SKM-1 treated with dmso at 0.1 percent for 144 hours (cell line): ENCODE data around the gene KCTD8.
"Not testable (repeated sequence)": the region's sequence is repeated elsewhere in the genome, so short reads cannot be mapped to it uniquely, and the experiment has no call there.

Experiments used
- DNase-seq: peaks from one replicate; lab custom pipeline; 2025; ENCODE audit not compliant: unreplicated experiment; lab: John Stamatoyannopoulos, UW

KCTD8 gene

DNA sequence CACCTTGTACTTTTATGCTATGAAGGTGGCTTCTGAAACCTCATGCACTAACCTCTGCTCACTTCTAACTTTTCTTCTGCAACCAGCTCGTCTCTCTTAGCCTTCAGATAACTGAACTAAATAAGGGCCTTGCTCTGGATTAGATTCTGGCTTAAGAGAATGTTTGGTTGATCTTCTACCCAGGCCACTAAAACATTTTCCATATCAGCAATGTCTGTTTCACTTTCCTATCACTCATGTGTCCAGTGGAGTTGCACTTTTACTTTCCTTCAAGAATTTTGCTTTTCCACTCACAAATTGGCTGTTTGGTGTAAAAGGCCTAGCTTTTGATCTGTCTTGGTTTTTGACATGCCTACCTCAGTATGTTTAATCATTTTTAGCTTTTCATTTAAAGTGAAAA, 105.8 kb downstream of the KCTD8 start:
- no peak for DNase-seq

DNA sequence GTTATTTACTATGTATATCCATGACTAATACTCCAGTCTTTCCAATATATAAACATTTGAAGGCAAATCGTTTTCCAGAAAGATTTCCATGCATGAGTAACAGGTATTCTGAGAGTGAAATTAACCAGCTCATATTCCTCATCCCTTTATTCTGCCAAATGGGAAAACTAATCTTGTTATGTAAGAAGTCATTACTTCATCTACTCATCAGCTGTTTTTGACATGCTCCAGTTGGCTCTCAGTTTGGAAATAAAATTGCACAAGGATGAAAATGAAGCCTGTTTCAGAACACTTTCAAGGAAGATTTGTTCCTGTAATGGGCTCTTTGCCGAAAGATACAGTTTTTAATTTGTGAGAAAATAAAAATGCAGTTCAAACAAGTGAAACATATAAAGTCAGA, 121.9 kb downstream of the KCTD8 start:
- DNase-seq: no peak

DNA sequence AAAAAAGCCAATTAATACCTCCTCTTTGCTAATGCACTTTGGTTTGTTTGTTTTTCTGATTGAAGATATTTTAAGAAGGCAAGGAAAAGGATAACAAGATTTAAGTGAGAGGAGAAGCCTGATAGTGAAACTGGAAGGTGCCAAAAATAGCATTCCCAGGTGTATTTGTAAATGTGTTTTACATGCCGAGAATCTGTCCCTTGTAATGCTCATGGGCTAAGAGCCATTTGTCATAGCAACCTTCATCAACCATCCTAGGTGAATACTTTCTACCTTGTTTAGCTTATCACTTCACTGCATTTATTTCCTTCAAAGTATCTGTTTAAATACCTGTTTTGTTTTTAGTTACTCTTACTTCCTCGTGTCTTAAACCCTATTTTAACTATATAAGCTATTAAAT, 127.8 kb downstream of the KCTD8 start:
- DNase-seq: no peak

DNA sequence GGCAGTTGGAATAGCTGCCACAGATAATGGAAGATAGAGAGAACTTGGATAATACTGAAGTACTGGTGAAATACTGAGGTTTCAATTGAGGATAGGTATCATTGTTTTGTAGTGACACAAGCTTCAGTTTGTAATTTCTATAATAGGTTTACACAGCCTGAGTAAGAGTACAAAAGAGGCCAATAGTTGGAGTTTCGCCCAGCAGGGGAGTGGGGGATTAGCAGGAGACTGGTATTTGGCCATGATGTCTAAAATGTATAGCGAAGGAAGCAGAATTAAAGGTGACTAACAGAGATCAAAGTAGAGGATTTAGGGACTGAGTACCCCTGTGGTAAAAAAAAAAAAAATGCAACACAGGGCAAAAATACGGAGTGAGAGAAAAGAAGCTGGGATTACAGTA, 129.5 kb downstream of the KCTD8 start:
- DNase-seq: no peak

DNA sequence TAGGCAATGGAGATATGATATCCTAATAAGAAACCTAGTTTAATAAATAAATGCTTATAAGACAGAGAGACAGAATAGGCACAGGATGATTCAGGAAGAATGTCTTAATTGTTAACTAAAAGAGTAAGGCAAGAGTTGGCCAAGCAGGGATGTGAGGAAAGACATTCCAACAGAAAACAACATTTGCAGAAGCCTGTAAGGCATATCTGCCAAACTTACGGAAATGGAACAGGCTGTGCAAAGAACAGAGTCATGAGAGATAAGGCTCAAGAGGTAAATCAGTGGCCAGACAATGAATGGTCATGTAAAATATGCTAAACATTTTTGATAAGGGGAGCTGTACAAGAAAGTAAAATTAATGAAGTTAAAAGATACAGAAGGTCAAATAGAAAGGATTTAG, 134.9 kb downstream of the KCTD8 start:
- no peak for DNase-seq

DNA sequence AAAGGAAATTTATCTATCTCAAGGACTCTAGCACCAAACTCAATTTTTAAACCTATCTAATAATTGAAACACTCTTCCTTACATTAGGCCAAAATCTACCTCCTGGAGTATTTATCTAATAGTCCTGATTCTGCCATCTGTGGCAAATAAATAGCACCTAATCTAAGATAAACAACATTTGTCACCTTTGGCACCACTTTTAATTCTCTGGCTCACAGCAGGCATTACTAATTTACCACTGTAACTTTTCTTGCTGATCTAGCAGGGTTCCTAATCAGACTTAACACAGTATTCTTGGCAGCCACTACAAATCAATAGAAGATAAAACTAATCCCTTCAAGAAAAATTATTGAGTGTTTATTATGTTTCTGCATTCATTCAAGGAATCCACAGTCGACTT, 161.1 kb downstream of the KCTD8 start:
- DNase-seq: no peak

DNA sequence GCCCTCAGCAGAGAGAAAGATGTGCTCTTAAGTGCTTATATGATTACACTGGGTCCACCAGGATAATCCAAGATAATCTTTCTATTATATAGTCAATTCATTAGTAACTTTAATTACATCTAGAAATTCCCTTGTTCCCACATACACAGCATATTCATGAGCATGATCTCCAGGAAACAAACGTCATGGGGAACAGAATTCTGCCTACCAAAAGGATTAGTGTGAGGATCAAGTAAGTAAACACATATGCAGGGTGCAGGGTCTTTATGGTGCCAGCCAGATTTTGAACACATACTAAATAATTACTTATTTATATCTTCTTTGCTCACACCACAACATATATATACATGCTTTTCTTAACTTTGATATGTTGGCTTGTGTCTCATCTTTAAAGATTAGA, 169.1 kb downstream of the KCTD8 start:
- DNase-seq: no peak

DNA sequence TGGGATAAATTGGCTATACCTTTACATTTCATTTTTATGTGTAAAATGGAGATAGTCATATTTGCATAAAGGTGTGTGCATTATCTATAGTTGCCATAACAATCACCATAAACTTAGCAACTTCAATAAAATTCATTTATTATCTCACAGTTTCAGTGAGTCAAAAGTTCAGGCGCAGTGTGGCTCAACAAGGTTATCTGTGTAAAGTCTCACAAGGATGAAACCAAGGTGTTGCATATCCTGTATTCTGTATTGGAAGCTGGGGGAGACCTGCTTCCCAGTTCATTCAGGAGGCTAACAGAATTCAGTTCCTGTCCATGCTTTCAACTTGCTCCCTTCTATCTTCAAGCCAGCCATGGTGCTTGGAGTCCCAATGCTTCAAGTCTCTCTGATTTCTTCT, 169.5 kb downstream of the KCTD8 start:
- DNase-seq: no peak

DNA sequence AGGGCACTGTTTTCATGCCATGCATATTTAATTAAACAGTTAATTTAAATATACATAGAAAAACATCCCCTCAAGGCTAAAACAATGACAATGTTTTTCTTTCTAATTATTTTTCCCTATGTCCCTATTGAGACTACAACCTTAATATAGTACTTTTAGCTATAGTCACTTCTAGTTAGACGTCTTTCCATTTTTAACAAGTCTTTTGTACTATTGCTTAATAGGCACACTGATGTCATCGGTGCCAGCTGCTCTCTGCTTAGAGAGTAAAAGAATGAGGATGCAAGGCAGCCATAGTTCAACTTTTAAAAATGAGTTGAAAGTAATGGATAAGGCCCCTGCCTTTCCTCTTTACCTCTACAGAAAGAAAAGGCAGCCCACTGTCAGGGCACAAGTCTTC, 191.1 kb downstream of the KCTD8 start:
- DNase-seq: no peak

DNA sequence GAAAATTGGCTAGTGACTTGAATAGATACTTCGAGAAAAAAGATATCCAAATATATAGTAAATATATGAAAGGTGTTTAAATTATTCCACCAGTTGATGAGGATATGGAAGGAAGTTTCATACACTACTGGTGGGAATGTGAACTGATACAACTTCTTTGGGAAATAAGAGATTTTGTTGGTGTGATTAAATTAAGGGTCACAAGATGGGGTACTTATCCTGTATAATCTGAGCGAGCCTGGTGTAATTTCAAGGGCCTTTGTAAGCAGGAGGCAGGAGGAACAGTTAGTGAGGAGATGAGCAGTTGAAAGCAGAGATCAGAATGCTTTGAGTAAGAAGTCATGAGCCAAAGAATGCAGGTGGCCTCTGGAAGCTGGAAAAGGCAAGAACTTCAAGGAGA, 192.2 kb downstream of the KCTD8 start:
- no peak for DNase-seq

DNA sequence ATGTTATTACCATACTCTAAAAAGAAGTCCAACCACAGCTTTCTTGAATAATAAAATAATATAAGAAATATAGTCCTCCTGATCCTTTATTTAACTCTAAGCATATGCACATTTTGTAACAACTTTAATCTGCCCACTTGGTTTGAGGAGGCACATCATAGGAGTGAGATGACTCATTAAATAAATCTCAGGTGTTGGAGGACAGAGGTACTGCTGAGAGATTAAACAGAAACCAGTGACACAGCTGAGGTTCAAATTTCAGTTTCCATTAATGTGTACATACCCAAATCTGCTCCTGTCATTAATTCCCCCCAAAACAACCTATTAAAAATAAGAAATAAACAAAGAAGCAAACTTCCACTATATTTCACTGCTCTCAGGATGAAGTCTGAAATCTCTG, 211.0 kb downstream of the KCTD8 start:
- no peak for DNase-seq

DNA sequence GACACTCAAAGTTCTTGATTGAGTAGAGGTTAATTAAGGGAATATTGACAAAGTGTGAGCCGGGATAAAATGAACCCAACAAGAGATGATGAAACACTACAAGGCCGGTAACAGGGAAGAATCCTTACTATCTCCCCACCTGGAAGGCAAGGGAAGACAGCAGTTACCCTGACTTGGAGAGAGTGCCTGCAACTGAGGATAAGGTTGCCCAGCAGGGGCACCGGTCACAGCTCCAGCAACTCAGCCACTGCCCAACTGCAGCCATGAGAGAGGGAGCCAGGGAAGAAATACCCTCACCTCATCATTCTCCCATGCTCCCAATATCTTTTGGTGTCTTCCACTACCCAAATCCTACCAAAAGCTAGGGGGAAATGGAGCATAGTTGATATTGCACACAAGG, 212.7 kb downstream of the KCTD8 start:
- DNase-seq: no peak

DNA sequence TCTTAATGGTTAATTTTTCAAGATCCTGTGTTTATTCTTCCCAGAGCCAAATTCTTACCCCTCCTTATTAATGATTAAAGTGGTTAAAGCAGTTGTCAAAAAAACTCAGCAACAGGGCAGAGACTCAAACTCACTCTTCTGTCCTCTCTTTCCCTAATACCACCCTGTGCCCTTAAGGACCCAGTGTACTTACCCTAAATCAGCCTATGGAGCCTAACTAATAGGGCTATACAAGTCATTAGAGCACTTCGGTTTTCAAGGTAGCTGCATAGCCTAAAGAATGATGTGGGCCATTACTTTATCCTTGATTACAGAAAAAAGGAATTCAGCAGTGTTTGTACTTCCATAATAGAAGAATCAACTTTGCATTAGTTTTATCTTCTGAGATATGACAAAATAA, 216.3 kb downstream of the KCTD8 start:
- DNase-seq: no peak

DNA sequence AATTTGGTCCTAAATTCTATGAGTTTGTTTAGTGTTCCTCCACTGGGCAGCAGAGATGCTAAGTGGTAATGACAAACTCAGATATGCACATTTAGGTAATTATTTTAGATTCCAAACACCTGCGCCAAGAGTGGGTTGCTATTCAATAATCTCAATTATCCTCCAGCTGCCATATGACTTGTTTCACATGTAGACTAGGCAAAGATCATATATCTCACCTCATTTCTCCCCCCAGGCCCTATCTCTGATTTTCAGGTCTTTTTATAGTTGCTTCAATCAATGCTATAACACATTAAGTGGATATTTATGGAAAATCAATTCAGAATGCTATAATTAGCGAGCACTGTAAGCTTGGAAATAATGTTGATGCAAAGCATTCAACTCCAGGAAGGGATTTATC, 217.6 kb downstream of the KCTD8 start:
- no peak for DNase-seq

DNA sequence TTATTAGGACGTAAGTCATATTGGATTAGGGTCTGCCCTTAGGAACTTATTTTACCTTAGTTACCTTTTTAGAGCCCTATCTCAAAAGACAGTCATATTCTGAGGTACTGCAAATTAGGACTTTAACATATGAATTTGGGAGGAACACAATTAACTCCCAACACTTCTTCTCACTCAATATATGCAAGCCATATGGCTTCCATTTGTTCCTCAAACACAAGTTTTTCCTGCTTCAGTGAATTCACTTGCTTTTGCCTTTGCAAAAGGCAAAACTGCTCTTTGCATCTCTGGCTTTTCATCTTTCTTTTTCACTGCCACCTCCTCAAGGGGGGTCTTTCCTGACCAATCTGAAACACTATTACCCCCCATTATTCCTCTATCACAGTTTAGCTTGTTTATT, 220.3 kb downstream of the KCTD8 start:
- no peak for DNase-seq

DNA sequence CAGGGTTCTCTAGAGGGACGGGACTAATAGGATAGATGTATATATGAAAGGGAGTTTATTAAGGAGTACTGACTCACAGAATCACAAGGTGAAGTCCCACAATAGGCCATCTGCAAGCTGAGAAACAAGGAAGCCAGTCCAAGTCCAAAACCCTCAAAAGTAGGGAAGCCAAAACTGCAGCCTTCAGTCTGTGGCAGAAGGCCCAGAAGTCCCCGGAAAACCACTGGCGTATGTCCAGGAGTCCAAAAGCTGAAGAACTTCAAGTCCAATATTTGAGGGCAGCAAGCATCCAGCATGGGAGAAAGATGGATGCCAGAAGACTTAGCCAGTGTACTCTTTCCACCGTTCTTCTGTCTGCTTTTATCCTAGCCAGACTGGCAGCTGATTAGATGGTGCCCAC, 227.2 kb downstream of the KCTD8 start:
- no peak for DNase-seq

DNA sequence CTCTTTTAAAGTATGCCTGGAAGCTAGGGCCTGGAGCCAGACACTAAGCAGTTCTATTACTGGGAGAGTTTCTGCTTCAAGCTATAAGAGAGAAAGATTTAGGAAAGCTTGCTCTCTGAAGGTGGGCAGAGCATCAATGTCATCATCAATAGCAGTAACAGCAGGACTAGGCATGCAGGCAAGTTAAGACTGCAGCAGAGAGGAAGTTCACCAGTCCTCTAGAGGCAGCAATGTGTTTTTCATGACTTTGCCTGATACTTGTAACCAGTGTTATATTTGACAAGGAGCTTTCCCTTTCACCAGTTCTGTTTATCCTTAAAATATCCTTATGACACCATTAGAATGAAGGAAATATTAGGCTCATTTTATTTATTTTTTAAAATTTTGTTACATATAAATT, 237.9 kb downstream of the KCTD8 start:
- DNase-seq: no peak

DNA sequence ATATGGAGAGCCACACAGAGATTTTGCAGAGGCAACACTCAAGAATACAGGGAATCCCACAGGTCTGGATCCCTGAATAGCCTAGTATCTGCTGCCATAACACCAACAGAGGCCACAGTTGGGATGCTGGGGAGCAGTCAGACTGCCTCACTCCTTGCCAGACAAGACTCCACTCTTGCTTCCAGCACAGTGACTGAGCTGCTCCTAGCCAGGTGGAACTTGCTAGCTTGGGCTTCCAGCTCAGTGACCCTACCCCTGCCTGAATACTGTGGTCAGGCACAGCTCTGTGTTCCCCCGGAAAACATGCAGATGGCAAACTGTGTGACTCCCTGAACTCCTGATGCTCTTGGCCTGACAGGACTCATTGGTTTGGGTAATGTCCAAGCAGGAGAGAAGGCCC, 251.8 kb downstream of the KCTD8 start:
- DNase-seq: no peak

DNA sequence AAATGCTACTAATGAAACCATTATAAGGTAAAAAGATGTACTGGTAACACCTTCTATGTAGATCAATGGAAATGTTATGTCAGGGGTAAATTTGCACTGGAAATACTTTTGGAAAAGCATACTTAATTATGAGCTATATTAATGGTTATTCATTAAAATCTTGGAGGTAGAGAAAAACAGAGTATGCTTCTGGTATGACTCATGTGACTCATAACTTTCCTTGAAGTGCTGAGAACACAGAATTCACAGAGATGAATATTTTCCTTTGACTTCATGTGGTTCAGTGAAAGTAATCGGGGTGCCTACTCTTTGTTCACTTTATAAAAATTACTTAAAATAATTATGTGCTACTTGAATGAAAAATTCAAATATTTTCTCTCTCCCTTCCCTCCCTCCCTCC, 254.2 kb downstream of the KCTD8 start:
- no peak for DNase-seq

DNA sequence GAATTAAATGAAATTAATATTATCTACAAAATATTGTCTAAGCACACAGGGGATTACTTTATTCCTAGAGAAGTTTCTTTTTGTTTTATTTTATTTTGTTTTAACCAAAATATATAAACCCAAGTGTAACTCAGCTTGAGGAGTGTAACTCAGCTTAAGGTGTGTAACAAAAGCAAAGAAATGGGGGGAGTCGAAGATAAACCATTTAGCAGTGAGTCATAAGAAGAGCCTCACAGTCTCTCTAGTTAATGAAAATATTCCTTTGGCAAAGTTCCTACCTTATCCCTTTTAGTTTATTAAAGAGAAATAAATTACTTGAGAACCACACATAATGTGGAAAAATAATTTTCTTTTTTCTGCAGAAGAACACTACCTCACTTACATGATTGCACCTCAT, 261.8 kb downstream of the KCTD8 start:
- DNase-seq: no peak

DNA sequence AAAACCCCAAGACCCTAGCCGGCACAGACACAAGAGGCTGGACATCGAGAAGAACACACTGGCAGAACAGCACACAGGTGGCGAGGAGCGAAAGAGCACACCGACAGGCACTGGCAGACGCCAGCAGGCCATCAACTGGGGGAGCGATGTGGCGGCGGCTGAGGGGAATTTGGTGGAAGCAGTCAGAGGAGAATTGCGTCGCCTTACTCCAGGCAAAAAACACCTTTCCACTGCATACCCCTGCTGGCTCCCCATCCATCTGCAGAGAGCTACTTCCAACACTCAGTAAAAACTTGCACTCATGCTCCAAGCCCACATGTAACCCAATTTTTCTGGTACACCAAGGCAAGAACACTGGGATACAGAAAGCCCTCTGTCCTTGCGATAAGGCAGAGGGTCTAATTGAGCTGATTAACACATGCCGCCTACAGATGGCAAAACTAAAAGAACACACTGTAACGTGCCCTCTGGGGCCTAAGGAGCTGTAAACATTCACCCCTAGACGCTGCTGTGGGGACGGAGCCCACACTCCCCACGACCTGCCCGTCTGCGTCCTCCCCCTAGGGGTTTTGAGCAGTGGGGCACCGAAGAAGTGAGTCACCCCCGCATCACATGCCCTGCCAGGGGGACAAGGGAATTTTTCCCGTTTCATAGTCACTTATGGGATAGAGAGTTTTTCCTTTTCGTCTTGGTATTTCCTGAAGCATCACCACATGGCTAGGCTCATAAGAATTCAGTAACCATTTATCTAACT, 262.3 kb downstream of the KCTD8 start:
- DNase-seq: no peak

DNA sequence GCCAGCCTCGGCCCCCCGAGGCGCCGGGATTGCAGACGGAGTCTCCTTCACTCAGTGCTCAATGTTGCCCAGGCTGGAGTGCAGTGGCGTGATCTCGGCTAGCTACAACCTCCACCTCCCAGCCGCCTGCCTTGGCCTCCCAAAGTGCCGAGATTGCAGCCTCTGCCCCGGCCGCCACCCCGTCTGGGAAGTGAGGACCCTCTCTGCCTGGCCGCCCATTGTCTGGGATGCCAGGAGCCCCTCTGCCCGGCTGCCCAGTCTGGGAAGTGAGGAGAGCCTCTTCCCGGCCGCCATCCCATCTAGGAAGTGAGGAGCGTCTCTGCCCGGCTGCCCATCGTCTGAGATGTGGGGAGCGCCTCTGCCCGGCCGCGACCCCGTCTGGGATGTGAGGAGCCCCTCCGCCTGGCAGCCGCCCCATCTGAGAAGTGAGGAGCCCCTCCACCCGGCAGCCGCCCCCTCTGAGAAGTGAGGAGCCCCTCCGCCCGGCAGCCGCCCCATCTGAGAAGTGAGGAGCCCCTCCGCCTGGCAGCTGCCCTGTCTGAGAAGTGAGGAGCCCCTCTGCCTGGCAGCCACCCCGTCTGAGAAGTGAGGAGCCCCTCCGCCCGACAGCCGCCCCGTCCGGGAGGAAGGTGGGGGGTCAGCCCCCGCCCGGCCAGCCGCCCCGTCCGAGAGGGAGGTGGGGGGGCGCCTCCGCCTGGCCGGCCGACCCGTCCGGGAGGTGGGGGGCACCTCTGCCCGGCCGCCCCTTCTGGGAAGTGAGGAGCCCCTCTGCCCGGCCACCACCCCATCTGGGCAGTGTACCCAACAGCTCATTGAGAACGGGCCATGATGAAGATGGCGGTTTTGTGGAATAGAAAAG, 266.9 kb downstream of the KCTD8 start:
- DNase-seq: not testable (repeated sequence)

DNA sequence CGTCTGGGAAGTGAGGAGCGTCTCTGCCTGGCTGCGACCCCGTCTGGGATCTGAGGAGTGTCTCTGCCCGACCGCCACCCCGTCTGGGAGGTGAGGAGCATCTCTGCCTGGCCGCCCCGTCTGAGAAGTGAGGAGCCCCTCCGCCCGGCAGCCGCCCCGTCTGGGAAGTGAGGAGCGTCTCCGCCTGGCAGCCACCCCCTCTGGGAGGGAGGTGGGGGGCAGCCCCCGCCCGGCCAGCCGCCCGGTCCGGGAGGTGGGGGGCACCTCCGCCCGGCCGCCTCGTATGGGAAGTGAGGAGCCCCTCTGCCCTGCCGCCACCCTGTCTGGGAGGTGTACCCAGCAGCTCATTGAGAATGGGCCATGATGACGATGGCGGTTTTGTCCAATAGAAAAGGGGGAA, 280.8 kb downstream of the KCTD8 start:
- DNase-seq: not testable (repeated sequence)
